WTC11 (cell line): ENCODE measurements around the gene STRADA.
"Not testable (repeated sequence)": the region's sequence is repeated elsewhere in the genome, so short reads cannot be mapped to it uniquely, and the experiment has no call there.

ENCODE experiments used
- ARID4B ChIP-seq: sonication (generic); formaldehyde crosslinking; IDR thresholded peaks from 2 replicates; pipeline ENCODE4 v1.8.0; 2023; ENCODE audit warnings: missing genetic modification reagents, mild to moderate bottlenecking, borderline replicate concordance
- ATF1 ChIP-seq: sonication (generic); formaldehyde crosslinking; IDR thresholded peaks from 2 replicates; pipeline ENCODE4 v1.8.1; 2023; ENCODE audit warnings: mild to moderate bottlenecking, moderate library complexity, missing genetic modification reagents
- CREM ChIP-seq: sonication (generic); formaldehyde crosslinking; IDR thresholded peaks from 2 replicates; pipeline ENCODE4 v1.8.1; 2022; ENCODE audit warnings: mild to moderate bottlenecking, missing genetic modification reagents, moderate library complexity
- CTCF ChIP-seq: fragments of 200-600 bp; IDR thresholded peaks from 2 replicates; pipeline ENCODE4 v1.8.0; 2022; ENCODE audit warnings: antibody characterized with exemption
- E2F4 ChIP-seq: sonication (generic); formaldehyde crosslinking; IDR thresholded peaks from 2 replicates; pipeline ENCODE4 v1.8.1; 2022; ENCODE audit warnings: low read depth, mild to moderate bottlenecking, moderate library complexity, missing genetic modification reagents, borderline replicate concordance
- ERG ChIP-seq: fragments of 250-450 bp; sonication (Bioruptor Pico); IDR thresholded peaks from 2 replicates; pipeline ENCODE4 v1.8.0; 2021; ENCODE audit warnings: mild to moderate bottlenecking
- KAT7 ChIP-seq: sonication (generic); formaldehyde crosslinking; IDR thresholded peaks from 2 replicates; pipeline ENCODE4 v1.8.1; 2023; ENCODE audit warnings: missing genetic modification reagents, mild to moderate bottlenecking, borderline replicate concordance
- NFE2L1 ChIP-seq: sonication (generic); formaldehyde crosslinking; IDR thresholded peaks from 2 replicates; pipeline ENCODE4 v1.8.1; 2023; ENCODE audit warnings: missing genetic modification reagents
- PRDM15 ChIP-seq: sonication (generic); formaldehyde crosslinking; IDR thresholded peaks from 2 replicates; pipeline ENCODE4 v1.8.0; 2022; ENCODE audit warnings: missing genetic modification reagents
- USF2 ChIP-seq: sonication (generic); formaldehyde crosslinking; IDR thresholded peaks from 2 replicates; pipeline ENCODE4 v1.8.1; 2023; ENCODE audit warnings: mild to moderate bottlenecking, missing genetic modification reagents, moderate library complexity
- ZNF138 ChIP-seq: sonication (generic); formaldehyde crosslinking; conservative IDR thresholded peaks from 2 replicates; pipeline ENCODE4 v1.8.1; 2022; ENCODE audit warnings: mild to moderate bottlenecking, moderate library complexity, missing genetic modification reagents
- ZNF317 ChIP-seq: sonication (generic); formaldehyde crosslinking; IDR thresholded peaks from 2 replicates; pipeline ENCODE4 v1.8.1; 2023; ENCODE audit warnings: low read depth, mild to moderate bottlenecking, moderate library complexity, missing genetic modification reagents, borderline replicate concordance
- ZNF671 ChIP-seq: fragments of 250-450 bp; sonication (Bioruptor Pico); IDR thresholded peaks from 2 replicates; pipeline ENCODE4 v1.8.0; 2021; ENCODE audit warnings: mild to moderate bottlenecking

GRCh38 chr17:63720194-63720593, 21.4 kb downstream of the STRADA start:
- TF ChIP-seq ATF1 (CRISPR knock-in tag); CREM (CRISPR knock-in tag); E2F4 (CRISPR knock-in tag); KAT7 (CRISPR knock-in tag); ARID4B (CRISPR knock-in tag); ZNF671 (CRISPR knock-in tag); CTCF; ERG (CRISPR knock-in tag); NFE2L1 (CRISPR knock-in tag); PRDM15 (CRISPR knock-in tag); ZNF317 (CRISPR knock-in tag); ZNF138 (CRISPR knock-in tag); USF2 (CRISPR knock-in tag): not testable (repeated sequence)
